ENCODE measurements around the gene RAB7A. TPM values are rescaled to one million over a fixed set of nuclear protein-coding genes. Genes with fewer than 3 reads are reported as not detected.

The RAB7A gene
- polyA plus RNA-seq, 3 donors: 192 to 261 (median 223) TPM

DNA sequence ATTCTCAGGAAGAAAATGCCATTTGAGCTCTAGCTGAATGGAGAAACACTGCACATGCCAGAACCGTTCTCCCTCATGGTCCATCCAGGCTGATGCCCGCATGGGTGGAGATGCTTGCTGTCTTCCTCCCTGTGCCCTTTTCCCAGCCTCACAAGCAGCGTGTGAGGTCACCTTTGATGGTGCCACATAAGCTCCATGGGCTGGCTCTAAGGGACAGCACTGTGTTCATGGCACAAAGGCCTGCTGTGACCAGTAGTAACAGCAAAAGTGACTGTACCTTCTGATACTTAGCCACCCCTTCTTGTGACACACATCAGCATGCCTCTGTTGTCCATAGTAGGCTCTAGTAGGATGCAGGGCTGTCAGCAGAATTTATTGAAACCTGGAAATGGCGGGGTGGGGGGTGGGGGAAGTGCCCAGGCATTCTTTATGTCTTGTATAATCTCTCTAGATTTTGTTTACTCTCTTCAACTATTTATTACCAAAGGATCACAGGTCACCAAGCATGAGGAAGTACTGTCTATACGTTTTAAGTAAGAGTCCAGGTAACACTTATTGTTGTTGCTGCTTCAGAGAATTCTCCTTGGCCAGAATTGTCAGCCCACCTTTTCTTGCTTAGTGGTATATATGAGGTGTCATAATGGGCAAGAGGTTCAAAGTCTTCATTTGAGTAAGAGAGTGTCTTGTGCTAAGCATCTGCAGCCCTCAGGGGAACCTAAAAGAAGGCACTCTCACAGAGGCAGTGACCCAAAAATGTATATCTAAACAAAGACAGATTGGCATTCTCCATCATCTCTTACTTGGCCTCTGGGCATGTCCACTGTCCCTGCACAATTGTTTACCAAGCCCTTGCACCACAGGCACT lies 56.5 kb downstream of the RAB7A start:
- Histone ChIP-seq H3K4me3 (replicated peaks in 1 of 3; ENCODE audit: low read depth in 2 of 3, low read length in 3 of 3) (no peak overlapping the region), H3K27me3 (ENCODE audit: control insufficient read depth in 2 of 2, insufficient read depth in 2 of 2, low read length in 2 of 2) (no peaks in the 10 kb centered on the region), H3K9ac (ENCODE audit: insufficient read depth, low read length, poor library complexity, severe bottlenecking) (no peak overlapping the region), H4K20me1 (ENCODE audit: insufficient read depth, low read length) (peaks cover 100% of the 10 kb centered on the region), H3K4me2 (replicated peaks; ENCODE audit: extremely low read depth, low read length, poor library complexity, severe bottlenecking) (no peak overlapping the region), H3K27ac (ENCODE audit: low read depth in 1 of 2, low read length in 2 of 2) (peak overlapping the region in 1 of 2 donors; percentile 54), H3K4me1 (ENCODE audit: control insufficient read depth in 1 of 2, insufficient read depth in 2 of 2, low read length in 2 of 2) (peaks cover 29 to 44% of the 10 kb centered on the region in 2 donors), H2AFZ (ENCODE audit: insufficient read depth, low read depth, low read length, poor library complexity, severe bottlenecking) (no peak overlapping the region), H3K79me2 (ENCODE audit: insufficient read depth, low read length) (peaks cover 99% of the 10 kb centered on the region), H3K9me3 (replicated peaks in 1 of 2; ENCODE audit: control insufficient read depth in 1 of 2, insufficient read depth in 1 of 2, low read length in 2 of 2) (no peaks in the 10 kb centered on the region), H3K36me3 (replicated peaks in 1 of 2; ENCODE audit: control insufficient read depth in 1 of 2, insufficient read depth in 2 of 2, low read length in 2 of 2) (no peaks in the 10 kb centered on the region)
- no peaks in the 10 kb centered on the region for H3K9me3 Mint-ChIP-seq
- DNase-seq: no peak
- H3K27ac Mint-ChIP-seq: peak overlapping the region in 1 of 7 donors; percentile 21
- intact Hi-C loops (cut with micrococcal nuclease): no loop called here
- H3K4me3 Mint-ChIP-seq: no peak overlapping the region
- WGBS (ENCODE audit: insufficient coverage): 100% methylated on average over 3 of the region's 5 CpGs
- H3K27me3 Mint-ChIP-seq (ENCODE audit: low read depth in 3 of 3): peaks cover 0 to 2% (median 0%) of the 10 kb centered on the region in 3 donors
- H3K36me3 Mint-ChIP-seq: peaks cover 0 to 8% of the 10 kb centered on the region in 2 donors
- TF ChIP-seq, protein P1, sequence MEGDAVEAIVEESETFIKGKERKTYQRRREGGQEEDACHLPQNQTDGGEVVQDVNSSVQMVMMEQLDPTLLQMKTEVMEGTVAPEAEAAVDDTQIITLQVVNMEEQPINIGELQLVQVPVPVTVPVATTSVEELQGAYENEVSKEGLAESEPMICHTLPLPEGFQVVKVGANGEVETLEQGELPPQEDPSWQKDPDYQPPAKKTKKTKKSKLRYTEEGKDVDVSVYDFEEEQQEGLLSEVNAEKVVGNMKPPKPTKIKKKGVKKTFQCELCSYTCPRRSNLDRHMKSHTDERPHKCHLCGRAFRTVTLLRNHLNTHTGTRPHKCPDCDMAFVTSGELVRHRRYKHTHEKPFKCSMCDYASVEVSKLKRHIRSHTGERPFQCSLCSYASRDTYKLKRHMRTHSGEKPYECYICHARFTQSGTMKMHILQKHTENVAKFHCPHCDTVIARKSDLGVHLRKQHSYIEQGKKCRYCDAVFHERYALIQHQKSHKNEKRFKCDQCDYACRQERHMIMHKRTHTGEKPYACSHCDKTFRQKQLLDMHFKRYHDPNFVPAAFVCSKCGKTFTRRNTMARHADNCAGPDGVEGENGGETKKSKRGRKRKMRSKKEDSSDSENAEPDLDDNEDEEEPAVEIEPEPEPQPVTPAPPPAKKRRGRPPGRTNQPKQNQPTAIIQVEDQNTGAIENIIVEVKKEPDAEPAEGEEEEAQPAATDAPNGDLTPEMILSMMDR (IDR thresholded peaks at IDR 0.05): no peak
- H3K4me1 Mint-ChIP-seq: peaks cover 73% of the 10 kb centered on the region

DNA sequence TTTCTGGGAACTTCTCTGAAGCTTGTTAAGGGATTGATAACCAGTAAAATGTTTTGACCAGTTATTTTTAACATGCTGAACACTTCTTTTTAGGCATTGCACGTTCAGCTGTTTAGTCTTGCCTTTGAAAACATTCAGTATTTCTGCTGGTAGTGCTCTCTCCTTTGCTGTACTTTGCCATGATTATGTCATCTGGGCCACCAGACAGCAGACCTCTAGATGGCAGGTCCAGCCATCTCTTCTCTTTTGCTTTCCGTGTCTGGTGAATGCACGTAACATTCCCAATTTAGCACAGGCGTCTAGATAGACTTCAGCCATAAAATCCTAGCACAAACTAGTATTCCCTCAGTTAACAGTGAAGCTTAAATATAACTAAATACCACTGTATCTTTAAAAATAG lies 57.8 kb downstream of the RAB7A start:
- Histone ChIP-seq H3K4me3 (replicated peaks in 1 of 3; ENCODE audit: low read depth in 2 of 3, low read length in 3 of 3) (no peak overlapping the region), H3K36me3 (replicated peaks in 1 of 2; ENCODE audit: control insufficient read depth in 1 of 2, insufficient read depth in 2 of 2, low read length in 2 of 2) (no peaks in the 10 kb centered on the region), H3K27ac (ENCODE audit: low read depth in 1 of 2, low read length in 2 of 2) (peak overlapping the region in 1 of 2 donors; percentile 46), H3K9ac (ENCODE audit: insufficient read depth, low read length, poor library complexity, severe bottlenecking) (no peak overlapping the region), H3K9me3 (replicated peaks in 1 of 2; ENCODE audit: control insufficient read depth in 1 of 2, insufficient read depth in 1 of 2, low read length in 2 of 2) (no peaks in the 10 kb centered on the region), H3K79me2 (ENCODE audit: insufficient read depth, low read length) (peaks cover 99% of the 10 kb centered on the region), H4K20me1 (ENCODE audit: insufficient read depth, low read length) (peaks cover 100% of the 10 kb centered on the region), H3K4me2 (replicated peaks; ENCODE audit: extremely low read depth, low read length, poor library complexity, severe bottlenecking) (no peak overlapping the region), H2AFZ (ENCODE audit: insufficient read depth, low read depth, low read length, poor library complexity, severe bottlenecking) (no peak overlapping the region), H3K4me1 (ENCODE audit: control insufficient read depth in 1 of 2, insufficient read depth in 2 of 2, low read length in 2 of 2) (peaks cover 42 to 50% of the 10 kb centered on the region in 2 donors), H3K27me3 (ENCODE audit: control insufficient read depth in 2 of 2, insufficient read depth in 2 of 2, low read length in 2 of 2) (no peaks in the 10 kb centered on the region)
- peaks cover 74% of the 10 kb centered on the region for H3K4me1 Mint-ChIP-seq
- DNase-seq: no peak
- no peaks in the 10 kb centered on the region for H3K9me3 Mint-ChIP-seq
- WGBS (ENCODE audit: insufficient coverage): 80% methylated on average over 1 of the region's 4 CpGs
- intact Hi-C loops (cut with micrococcal nuclease): loop anchor here in 1 of 2 donors (1.0 kb wide), 1 partner anchor 12 kb away; no protein-coding TSS in a partner anchor
- TF ChIP-seq, protein P1 (IDR thresholded peaks at IDR 0.05): no peak
- H3K36me3 Mint-ChIP-seq: peaks cover 0 to 8% of the 10 kb centered on the region in 2 donors
- no peak overlapping the region for H3K4me3 Mint-ChIP-seq
- peak overlapping the region in 3 of 7 donors; percentile 55 to 82 (median 55) for H3K27ac Mint-ChIP-seq
- no peaks in the 10 kb centered on the region for H3K27me3 Mint-ChIP-seq (ENCODE audit: low read depth in 3 of 3)

Data from CD14-positive monocyte (primary cell).